Left lung (tissue), 10 donors: Measurements from ENCODE around the gene TMED9. TPM values are rescaled to one million over a fixed set of nuclear protein-coding genes. Genes with fewer than 3 reads are reported as not detected.

Experiments
- ATAC-seq: fragments of 200-7000 bp; cut with Tn5 transposase; one replicate; pipeline ENCODE4 v1.9.1; 2020; ENCODE audit warnings: moderate library complexity
- DNase-seq, 4 donors: peaks; one replicate each; pipeline ENCODE4 v3.0.0-alpha.2; 2013 to 2020
- H3K27ac ChIP-seq, 2 donors: fragments of 200-600 bp; sonication (generic) in 1 of 2; one replicate each; pipeline versions ENCODE4 v1.5.0 to v1.8.0; 2020 to 2021
- H3K27me3 ChIP-seq, 2 donors: fragments of 200-600 bp; sonication (generic) in 1 of 2; one replicate each; pipeline versions ENCODE4 v1.5.0 to v1.8.0; 2020 to 2021
- H3K36me3 ChIP-seq, 2 donors: fragments of 200-600 bp; sonication (generic) in 1 of 2; one replicate each; pipeline versions ENCODE4 v1.5.0 to v1.8.0; 2020 to 2021
- H3K4me1 ChIP-seq, 2 donors: fragments of 200-600 bp; one replicate each; pipeline ENCODE4 v1.8.0; 2021
- H3K4me3 ChIP-seq, 2 donors: fragments of 200-600 bp; sonication (generic) in 1 of 2; one replicate each; pipeline versions ENCODE4 v1.5.0 to v1.8.0; 2020 to 2021; ENCODE audit warnings: mild to moderate bottlenecking in 1 of 2
- H3K9me3 ChIP-seq, 2 donors: fragments of 200-600 bp; sonication (generic) in 1 of 2; one replicate each; pipeline versions ENCODE4 v1.5.0 to v1.8.0; 2020 to 2021
- intact Hi-C, 2 donors: fragments of 100-400 bp; cut with DNase I; formaldehyde crosslinking; loops; one replicate each; pipeline versions ENCODE4 v1.11.2 to v1.14.2; 2022
- polyA plus RNA-seq, 6 donors: library from polyadenylated mRNA; unstranded; fragments of 120-200 nt; gene quantifications; one replicate each; pipeline ENCODE4 v1.2.1, GENCODE V29; 2013; ENCODE audit not compliant: insufficient read length in 6 of 6
- total RNA-seq, 2 donors: library from RNA; stranded (reverse); fragmentation: NEBNext Ultra II Directional; extraction: Animal tissue kit (Norgen Biotek cat#: 25700); gene quantifications; one replicate each; pipeline ENCODE4 v1.2.1, GENCODE V29; 2021
- TF ChIP-seq, protein P1 (sequence below), 2 donors: fragments of 200-600 bp; sonication (generic) in 1 of 2; IDR thresholded peaks; one replicate each; pipeline versions ENCODE4 v1.5.0 to v1.8.0; 2021; ENCODE audit warnings: antibody characterized with exemption in 2 of 2
- donor health status: DM: no; HTN: yes; CAD: no.
- donor health status: DM: no; HTN: no; CAD: no.

The TMED9 gene
- total and polyA plus RNA-seq, 8 donors: 120 to 221 (median 137) TPM

DNA sequence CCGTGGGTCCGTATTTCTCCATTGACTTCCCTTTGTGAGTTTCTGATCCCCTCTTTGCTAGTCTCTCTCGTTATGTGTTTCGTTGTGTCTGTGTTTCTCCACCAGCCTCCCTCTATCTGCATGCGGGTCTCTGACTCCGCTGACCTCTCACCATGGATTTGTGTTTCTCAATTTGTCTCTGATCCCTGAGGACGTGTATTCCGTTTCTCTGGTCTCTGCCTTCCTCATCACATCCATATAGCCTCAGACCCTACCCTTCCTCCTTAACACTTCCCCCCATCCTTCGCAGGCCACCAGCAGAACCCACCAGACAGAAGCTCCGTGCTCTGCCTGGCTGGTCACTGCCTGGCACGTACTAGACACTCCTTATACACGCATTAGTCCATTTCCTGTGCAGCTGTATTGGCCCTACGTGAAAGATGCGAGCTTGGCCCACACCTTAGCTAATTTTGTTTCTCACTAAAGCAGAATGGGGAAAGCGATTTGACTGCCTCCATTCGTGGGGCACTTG is 8.6 kb downstream of the TMED9 start:
- Histone ChIP-seq H3K4me1 (peaks cover 11 to 26% of the 10 kb centered on the region in 2 donors), H3K36me3 (peaks cover 0 to 23% of the 10 kb centered on the region in 2 donors), H3K27me3 (no peaks in the 10 kb centered on the region), H3K4me3 (peak overlapping the region; percentile 76 to 78), H3K27ac (peak overlapping the region; percentile 85 to 89), H3K9me3 (no peaks in the 10 kb centered on the region)
- ATAC-seq: peak; percentile 1
- TF ChIP-seq, protein P1, sequence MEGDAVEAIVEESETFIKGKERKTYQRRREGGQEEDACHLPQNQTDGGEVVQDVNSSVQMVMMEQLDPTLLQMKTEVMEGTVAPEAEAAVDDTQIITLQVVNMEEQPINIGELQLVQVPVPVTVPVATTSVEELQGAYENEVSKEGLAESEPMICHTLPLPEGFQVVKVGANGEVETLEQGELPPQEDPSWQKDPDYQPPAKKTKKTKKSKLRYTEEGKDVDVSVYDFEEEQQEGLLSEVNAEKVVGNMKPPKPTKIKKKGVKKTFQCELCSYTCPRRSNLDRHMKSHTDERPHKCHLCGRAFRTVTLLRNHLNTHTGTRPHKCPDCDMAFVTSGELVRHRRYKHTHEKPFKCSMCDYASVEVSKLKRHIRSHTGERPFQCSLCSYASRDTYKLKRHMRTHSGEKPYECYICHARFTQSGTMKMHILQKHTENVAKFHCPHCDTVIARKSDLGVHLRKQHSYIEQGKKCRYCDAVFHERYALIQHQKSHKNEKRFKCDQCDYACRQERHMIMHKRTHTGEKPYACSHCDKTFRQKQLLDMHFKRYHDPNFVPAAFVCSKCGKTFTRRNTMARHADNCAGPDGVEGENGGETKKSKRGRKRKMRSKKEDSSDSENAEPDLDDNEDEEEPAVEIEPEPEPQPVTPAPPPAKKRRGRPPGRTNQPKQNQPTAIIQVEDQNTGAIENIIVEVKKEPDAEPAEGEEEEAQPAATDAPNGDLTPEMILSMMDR (IDR thresholded peaks at IDR 0.05): no peak
- DNase-seq: peak in 1 of 4 donors; percentile 8
- intact Hi-C loops: no loop called here

DNA sequence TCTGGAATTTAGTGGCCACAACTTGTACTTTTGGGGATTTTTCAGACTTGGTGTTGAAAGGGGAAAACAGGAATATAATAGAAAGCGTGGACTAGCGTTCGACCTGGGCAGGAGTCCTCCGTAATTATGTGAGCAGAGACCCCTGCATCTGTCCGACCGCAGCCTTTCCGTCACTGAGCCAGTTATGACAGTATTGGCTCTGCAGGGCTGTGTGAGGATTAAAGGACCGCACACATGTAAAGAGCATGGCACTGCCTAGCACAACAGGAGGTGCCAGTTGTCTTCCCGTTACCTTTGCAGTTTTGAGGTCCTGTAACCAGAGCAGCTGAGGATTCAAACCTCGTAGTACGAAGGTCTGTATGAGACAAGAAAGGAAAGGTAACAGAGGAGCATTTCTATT is 9.1 kb downstream of the TMED9 start:
- intact Hi-C loops: no loop called here
- H3K9me3 ChIP-seq: no peaks in the 10 kb centered on the region
- no peak for DNase-seq
- no peak overlapping the region for H3K27ac ChIP-seq
- H3K27me3 ChIP-seq: no peaks in the 10 kb centered on the region
- H3K4me3 ChIP-seq: peak overlapping the region in 1 of 2 donors; percentile 78
- TF ChIP-seq, protein P1 (IDR thresholded peaks at IDR 0.05): no peak
- peaks cover 11 to 26% of the 10 kb centered on the region in 2 donors for H3K4me1 ChIP-seq
- H3K36me3 ChIP-seq: peaks cover 0 to 22% of the 10 kb centered on the region in 2 donors
- ATAC-seq: no peak

DNA sequence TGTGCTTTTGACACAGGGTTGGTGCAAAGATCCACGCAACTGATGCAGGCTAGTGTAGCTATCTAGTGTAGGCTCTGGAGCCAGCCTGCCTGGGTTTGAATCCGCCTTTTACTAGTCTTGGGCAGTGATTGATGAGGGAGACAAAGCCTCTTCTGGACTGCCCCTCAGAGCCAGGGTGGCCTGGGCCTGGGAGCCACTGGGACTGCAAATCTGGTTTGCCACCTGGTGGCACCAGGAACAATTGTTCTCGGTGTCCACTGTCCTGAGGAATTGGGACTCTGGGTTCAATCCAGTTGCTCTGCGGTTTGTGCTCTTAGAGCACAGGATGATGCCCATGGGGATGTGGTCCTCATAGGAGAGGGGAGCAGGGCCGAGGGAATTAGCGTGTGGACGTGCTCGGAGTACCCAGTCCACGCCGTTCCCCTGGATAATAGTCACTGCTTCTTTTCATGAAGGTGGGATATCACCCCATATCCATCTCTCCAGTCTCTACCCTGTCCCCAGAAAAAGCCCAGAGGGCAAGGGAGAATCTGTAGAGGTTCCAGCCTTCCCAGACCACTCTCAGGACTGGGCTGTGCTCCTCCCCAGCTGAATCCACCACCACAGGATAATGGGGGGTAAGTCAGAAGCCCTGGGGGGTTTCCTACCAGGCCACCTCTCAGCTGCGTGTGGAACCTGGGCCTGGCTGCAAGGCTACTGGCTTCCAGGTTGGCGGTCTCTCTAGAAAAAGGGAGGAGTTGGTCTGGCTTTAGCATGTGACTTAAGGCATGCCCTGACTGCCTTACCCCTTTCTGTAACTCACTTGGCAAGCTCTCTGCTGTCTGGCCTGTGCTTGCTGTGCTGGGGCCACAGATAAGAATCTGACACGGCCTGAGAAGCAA is 9.8 kb downstream of the TMED9 start:
- Histone ChIP-seq H3K4me3 (no peak overlapping the region), H3K27ac (no peak overlapping the region), H3K27me3 (no peaks in the 10 kb centered on the region), H3K36me3 (peaks cover 0 to 16% of the 10 kb centered on the region in 2 donors), H3K9me3 (no peaks in the 10 kb centered on the region), H3K4me1 (peaks cover 11 to 26% of the 10 kb centered on the region in 2 donors)
- intact Hi-C loops: no loop called here
- DNase-seq (no peak), ATAC-seq (no peak)
- TF ChIP-seq, protein P1 (IDR thresholded peaks at IDR 0.05): no peak

DNA sequence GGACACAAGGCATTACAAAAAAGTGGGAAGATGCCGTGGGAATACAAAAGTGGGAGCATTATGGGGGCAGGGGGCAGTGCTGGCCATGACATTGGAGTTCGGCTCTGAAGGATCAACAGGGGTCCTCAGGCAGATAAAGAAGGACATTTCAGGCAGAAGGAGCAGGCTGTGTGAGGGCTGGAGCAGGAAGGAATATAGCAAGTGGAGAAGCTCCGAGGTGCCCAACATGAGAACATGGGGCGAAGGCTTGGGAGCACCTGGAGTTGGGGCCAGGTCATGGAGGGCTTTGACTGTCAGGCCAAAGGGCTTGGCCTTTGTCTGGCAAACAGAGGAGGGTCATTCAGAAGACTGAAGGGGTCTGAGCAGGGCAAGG is 10.4 kb downstream of the TMED9 start:
- H3K27me3 ChIP-seq: no peaks in the 10 kb centered on the region
- no peaks in the 10 kb centered on the region for H3K9me3 ChIP-seq
- peaks cover 11 to 26% of the 10 kb centered on the region in 2 donors for H3K4me1 ChIP-seq
- intact Hi-C loops: no loop called here
- no peak overlapping the region for H3K4me3 ChIP-seq
- TF ChIP-seq, protein P1 (IDR thresholded peaks at IDR 0.05): no peak
- H3K36me3 ChIP-seq: peaks cover 0 to 13% of the 10 kb centered on the region in 2 donors
- no peak overlapping the region for H3K27ac ChIP-seq
- DNase-seq: no peak
- no peak for ATAC-seq

DNA sequence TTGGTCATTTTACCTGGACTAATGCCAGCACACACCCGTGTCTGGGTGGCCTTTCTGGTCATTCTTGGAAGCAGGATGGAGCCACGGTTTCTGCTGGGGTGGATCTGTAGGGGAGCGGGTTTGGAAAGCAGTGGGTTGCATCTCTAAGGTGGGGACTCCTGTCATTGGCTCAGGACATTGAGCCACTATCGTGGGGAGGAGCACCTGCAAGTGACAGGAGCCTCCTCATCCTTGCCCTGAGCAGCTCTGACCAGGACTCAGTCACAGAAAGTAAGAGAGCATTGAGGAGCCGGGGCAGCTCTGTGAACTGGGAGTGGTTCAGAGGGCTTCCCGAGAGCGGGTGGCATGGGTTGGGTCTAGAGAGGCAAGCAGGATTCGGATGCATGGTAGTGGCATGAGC is 11.6 kb downstream of the TMED9 start:
- TF ChIP-seq, protein P1 (IDR thresholded peaks at IDR 0.05): no peak
- no peaks in the 10 kb centered on the region for H3K27me3 ChIP-seq
- no peak overlapping the region for H3K4me3 ChIP-seq
- no peak for ATAC-seq
- H3K36me3 ChIP-seq: peaks cover 0 to 19% of the 10 kb centered on the region in 2 donors
- intact Hi-C loops: no loop called here
- no peak overlapping the region for H3K27ac ChIP-seq
- no peaks in the 10 kb centered on the region for H3K9me3 ChIP-seq
- DNase-seq: no peak
- H3K4me1 ChIP-seq: peaks cover 11 to 21% of the 10 kb centered on the region in 2 donors
